Liver (tissue), 9 donors: ENCODE data around the gene WASF2. TPM values are rescaled to one million over a fixed set of nuclear protein-coding genes. Genes with fewer than 3 reads are reported as not detected.
A peak's percentile ranks its signal among the peaks of the same experiment; 100 is the strongest.

Source experiments
- DNase-seq: peaks from one replicate; pipeline ENCODE4 v3.0.0-alpha.2; 2017; ENCODE audit warnings: low spot score
- H3K27ac ChIP-seq, 2 donors: one replicate each; pipeline ENCODE4 v1.7.0; 2013; ENCODE audit warnings: inconsistent platforms in 2 of 2, low read length in 2 of 2, control low read depth in 1 of 2, low read depth in 1 of 2, mild to moderate bottlenecking in 1 of 2
- H3K27me3 ChIP-seq, 4 donors: one replicate each; pipeline versions ENCODE4 v1.6.1 to v1.7.0; 2013; ENCODE audit warnings: low read length in 3 of 4, inconsistent platforms in 1 of 4, mild to moderate bottlenecking in 1 of 4, moderate library complexity in 1 of 4; ENCODE audit not compliant: control insufficient read depth in 4 of 4, insufficient read depth in 4 of 4
- H3K36me3 ChIP-seq, 4 donors: one replicate each; pipeline versions ENCODE4 v1.6.1 to v1.7.0; 2013; ENCODE audit warnings: low read length in 3 of 4, mild to moderate bottlenecking in 3 of 4, low read depth in 1 of 4, moderate library complexity in 1 of 4; ENCODE audit not compliant: control insufficient read depth in 4 of 4, insufficient read depth in 3 of 4
- H3K4me1 ChIP-seq, 4 donors: one replicate each; pipeline versions ENCODE4 v1.6.1 to v1.7.0; 2013; ENCODE audit warnings: low read length in 3 of 4, mild to moderate bottlenecking in 3 of 4, moderate library complexity in 1 of 4; ENCODE audit not compliant: control insufficient read depth in 4 of 4, insufficient read depth in 4 of 4
- H3K4me3 ChIP-seq, 3 donors: one replicate each; pipeline versions ENCODE4 v1.6.1 to v1.7.0; 2013; ENCODE audit warnings: low read length in 3 of 3, control low read depth in 1 of 3, low read depth in 1 of 3, mild to moderate bottlenecking in 1 of 3
- H3K9ac ChIP-seq, 2 donors: one replicate each; pipeline ENCODE4 v1.7.0; 2013; ENCODE audit warnings: low read length in 2 of 2, mild to moderate bottlenecking in 2 of 2, moderate library complexity in 2 of 2, control low read depth in 1 of 2, low read depth in 1 of 2
- H3K9me3 ChIP-seq, 4 donors: one replicate each; pipeline versions ENCODE4 v1.6.1 to v1.7.0; 2013; ENCODE audit warnings: low read length in 3 of 4; ENCODE audit not compliant: control insufficient read depth in 4 of 4
- FOXA2 ChIP-seq: IDR thresholded peaks from 2 replicates; pipeline ENCODE4 v1.6.1; 2016; ENCODE audit warnings: antibody characterized with exemption
- GABPA ChIP-seq, 2 donors: IDR thresholded peaks in 1 of 2; conservative IDR thresholded peaks in 1 of 2; 2 replicates each; pipeline ENCODE4 v1.6.1; 2016; ENCODE audit warnings: antibody characterized with exemption in 2 of 2, mild to moderate bottlenecking in 1 of 2, moderate library complexity in 1 of 2
- HNF4A ChIP-seq, 2 donors: conservative IDR thresholded peaks; 2 replicates each; pipeline ENCODE4 v1.6.1; 2016; ENCODE audit warnings: antibody characterized with exemption in 2 of 2, mild to moderate bottlenecking in 2 of 2
- JUND ChIP-seq, 2 donors: IDR thresholded peaks; 2 replicates each; pipeline ENCODE4 v1.6.1; 2016; ENCODE audit warnings: antibody characterized with exemption in 2 of 2
- RAD21 ChIP-seq, 2 donors: IDR thresholded peaks; 2 replicates each; pipeline ENCODE4 v1.6.1; 2016; ENCODE audit warnings: antibody characterized with exemption in 2 of 2, mild to moderate bottlenecking in 2 of 2
- SP1 ChIP-seq: IDR thresholded peaks from 2 replicates; pipeline ENCODE4 v1.6.1; 2018; ENCODE audit warnings: antibody characterized with exemption, mild to moderate bottlenecking
- YY1 ChIP-seq: IDR thresholded peaks from 2 replicates; pipeline ENCODE4 v1.6.1; 2016; ENCODE audit warnings: antibody characterized with exemption, mild to moderate bottlenecking
- WGBS: extraction: QIAGEN DNeasy Blood & Tissue Kit; methylation state at CpG from one replicate; pipeline ENCODE4 v1.1.7; 2013; 5-methylcytosine and 5-hydroxymethylcytosine counted together
- polyA plus RNA-seq, 2 donors: library from polyadenylated mRNA; stranded (reverse) in 1 of 2; unstranded in 1 of 2; fragments of 200-250 nt in 1 of 2; fragments of >200 nt in 1 of 2; fragmentation: Nextera tagmentation in 1 of 2; extraction: Ambion mirVana in 1 of 2; gene quantifications; one replicate each; pipeline versions ENCODE4 v1.2.1 to v1.2.3, GENCODE V29; 2013 to 2015
- total RNA-seq, 2 donors: library from RNA; depleted of rRNA; stranded (reverse); fragments of >200 nt; gene quantifications; one replicate each; pipeline ENCODE4 v1.2.3, GENCODE V29; 2014
- TF ChIP-seq, protein P1 (sequence below): fragments of 150-350 bp; IDR thresholded peaks from 2 replicates; pipeline ENCODE4 v1.5.1; 2017; ENCODE audit warnings: improper control_type of control experiment, low read depth, low read length; ENCODE audit not compliant: missing input control
- TF ChIP-seq, protein P2 (sequence below): IDR thresholded peaks from 2 replicates; pipeline ENCODE4 v1.6.1; 2016; ENCODE audit warnings: antibody characterized with exemption, mild to moderate bottlenecking
- TF ChIP-seq, protein P3 (sequence below): IDR thresholded peaks from 2 replicates; pipeline ENCODE4 v1.6.1; 2016; ENCODE audit warnings: antibody characterized with exemption
- donor health status: healthy.
- donor health status: healthy.
- donor health status: healthy.
- donor health status: healthy.
- donor health status: healthy.

WASF2 gene
- total and polyA plus RNA-seq, 4 donors: 11.6 to 37.7 (median 18.7) TPM

DNA sequence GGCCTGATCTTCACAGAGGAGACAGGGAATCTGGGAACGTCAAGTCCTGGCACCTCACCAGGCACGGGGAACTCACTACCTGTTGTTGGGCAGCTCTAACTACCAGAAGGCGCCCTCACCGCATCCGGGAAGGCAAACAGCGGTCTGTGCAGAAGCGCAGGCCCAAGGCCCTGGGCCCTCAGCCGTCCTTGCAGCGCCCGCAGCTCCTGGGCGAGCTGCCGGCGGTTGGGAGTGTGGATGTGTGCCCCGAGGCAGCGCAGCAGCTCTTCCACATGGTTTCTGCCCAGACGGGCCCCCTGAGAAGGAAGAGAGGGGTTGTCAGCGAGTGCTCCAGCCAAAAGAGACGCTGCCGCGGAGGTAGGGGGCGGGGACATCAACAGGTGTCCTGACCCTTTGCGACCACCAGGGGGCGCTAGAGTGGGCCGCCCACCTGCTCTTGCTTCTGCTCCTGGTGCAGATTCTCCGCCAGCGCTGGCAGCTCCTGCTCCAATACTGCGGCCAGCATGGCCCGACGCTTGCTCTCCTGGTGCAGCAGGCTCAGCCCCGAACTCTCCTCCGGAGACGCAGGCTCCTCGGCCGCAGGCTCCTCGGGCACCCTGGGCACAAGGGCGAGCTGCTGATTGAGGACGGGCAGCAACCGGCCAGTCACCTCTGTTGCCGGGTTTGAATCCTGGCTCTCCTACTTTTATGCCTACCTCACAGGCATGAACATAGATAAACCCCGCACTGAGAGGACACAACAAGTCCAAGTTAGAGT, 132.5 kb downstream of the WASF2 start:
- H3K4me3 ChIP-seq: peak overlapping the region; percentile 2 to 16 (median 6)
- no peak overlapping the region for H3K9ac ChIP-seq
- no peaks in the 10 kb centered on the region for H3K27me3 ChIP-seq
- H3K4me1 ChIP-seq: peaks cover 0 to 12% (median 5%) of the 10 kb centered on the region in 4 donors
- TF ChIP-seq, protein P1, sequence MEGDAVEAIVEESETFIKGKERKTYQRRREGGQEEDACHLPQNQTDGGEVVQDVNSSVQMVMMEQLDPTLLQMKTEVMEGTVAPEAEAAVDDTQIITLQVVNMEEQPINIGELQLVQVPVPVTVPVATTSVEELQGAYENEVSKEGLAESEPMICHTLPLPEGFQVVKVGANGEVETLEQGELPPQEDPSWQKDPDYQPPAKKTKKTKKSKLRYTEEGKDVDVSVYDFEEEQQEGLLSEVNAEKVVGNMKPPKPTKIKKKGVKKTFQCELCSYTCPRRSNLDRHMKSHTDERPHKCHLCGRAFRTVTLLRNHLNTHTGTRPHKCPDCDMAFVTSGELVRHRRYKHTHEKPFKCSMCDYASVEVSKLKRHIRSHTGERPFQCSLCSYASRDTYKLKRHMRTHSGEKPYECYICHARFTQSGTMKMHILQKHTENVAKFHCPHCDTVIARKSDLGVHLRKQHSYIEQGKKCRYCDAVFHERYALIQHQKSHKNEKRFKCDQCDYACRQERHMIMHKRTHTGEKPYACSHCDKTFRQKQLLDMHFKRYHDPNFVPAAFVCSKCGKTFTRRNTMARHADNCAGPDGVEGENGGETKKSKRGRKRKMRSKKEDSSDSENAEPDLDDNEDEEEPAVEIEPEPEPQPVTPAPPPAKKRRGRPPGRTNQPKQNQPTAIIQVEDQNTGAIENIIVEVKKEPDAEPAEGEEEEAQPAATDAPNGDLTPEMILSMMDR: peak; percentile 95
- TF ChIP-seq FOXA2 (no peak), GABPA (IDR thresholded peaks at IDR 0.05 in 1 of 2, conservative IDR thresholded peaks at IDR 0.05 in 1 of 2) (no peak), HNF4A (conservative IDR thresholded peaks at IDR 0.05) (no peak), RAD21 (IDR thresholded peaks at IDR 0.05) (peak; percentile 72 to 84)
- TF ChIP-seq, protein P2, sequence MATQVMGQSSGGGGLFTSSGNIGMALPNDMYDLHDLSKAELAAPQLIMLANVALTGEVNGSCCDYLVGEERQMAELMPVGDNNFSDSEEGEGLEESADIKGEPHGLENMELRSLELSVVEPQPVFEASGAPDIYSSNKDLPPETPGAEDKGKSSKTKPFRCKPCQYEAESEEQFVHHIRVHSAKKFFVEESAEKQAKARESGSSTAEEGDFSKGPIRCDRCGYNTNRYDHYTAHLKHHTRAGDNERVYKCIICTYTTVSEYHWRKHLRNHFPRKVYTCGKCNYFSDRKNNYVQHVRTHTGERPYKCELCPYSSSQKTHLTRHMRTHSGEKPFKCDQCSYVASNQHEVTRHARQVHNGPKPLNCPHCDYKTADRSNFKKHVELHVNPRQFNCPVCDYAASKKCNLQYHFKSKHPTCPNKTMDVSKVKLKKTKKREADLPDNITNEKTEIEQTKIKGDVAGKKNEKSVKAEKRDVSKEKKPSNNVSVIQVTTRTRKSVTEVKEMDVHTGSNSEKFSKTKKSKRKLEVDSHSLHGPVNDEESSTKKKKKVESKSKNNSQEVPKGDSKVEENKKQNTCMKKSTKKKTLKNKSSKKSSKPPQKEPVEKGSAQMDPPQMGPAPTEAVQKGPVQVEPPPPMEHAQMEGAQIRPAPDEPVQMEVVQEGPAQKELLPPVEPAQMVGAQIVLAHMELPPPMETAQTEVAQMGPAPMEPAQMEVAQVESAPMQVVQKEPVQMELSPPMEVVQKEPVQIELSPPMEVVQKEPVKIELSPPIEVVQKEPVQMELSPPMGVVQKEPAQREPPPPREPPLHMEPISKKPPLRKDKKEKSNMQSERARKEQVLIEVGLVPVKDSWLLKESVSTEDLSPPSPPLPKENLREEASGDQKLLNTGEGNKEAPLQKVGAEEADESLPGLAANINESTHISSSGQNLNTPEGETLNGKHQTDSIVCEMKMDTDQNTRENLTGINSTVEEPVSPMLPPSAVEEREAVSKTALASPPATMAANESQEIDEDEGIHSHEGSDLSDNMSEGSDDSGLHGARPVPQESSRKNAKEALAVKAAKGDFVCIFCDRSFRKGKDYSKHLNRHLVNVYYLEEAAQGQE: no peak
- no peak overlapping the region for H3K27ac ChIP-seq
- WGBS: 29% methylated on average over 40 of the region's 40 CpGs
- H3K9me3 ChIP-seq: no peaks in the 10 kb centered on the region
- peak; percentile 83 for DNase-seq
- H3K36me3 ChIP-seq: no peaks in the 10 kb centered on the region

DNA sequence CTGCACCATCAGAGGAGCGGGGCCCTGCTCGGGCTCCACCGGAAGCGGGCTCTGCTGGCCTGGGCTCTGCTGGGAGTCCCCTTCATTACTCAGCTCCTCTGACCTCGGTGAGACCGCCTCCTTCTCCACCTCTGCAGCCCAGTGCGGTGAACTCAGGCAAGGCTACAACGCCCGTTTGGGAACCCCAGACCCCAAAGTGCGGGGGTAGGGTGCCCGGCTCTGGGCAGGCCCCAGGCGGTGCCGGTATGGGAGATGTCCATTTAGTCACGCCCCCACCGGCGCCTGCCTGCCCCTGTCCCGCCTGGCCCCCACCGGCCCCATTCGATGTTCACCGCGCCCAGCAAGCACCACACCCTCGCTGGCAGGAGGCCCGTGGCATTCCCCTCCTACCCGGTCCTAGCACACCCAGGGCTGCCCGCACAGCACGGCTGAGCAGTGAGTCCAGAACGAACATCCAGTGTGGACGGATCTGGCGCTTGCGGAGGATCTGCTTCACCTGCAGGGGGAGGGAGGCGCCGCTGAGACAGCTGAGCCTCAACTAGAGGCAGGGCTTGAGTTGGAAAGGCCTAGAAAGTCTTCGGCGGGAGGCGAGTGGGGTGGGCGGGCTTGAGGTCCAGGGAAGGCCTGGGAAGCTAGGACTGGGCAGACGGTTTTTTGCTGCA, 133.2 kb downstream of the WASF2 start:
- H3K36me3 ChIP-seq: no peaks in the 10 kb centered on the region
- TF ChIP-seq YY1: no peak
- TF ChIP-seq FOXA2: no peak
- TF ChIP-seq SP1: no peak
- TF ChIP-seq, protein P3, sequence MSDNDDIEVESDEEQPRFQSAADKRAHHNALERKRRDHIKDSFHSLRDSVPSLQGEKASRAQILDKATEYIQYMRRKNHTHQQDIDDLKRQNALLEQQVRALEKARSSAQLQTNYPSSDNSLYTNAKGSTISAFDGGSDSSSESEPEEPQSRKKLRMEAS: no peak
- no peak for TF ChIP-seq JUND (IDR thresholded peaks at IDR 0.05)
- no peak for TF ChIP-seq GABPA (IDR thresholded peaks at IDR 0.05 in 1 of 2, conservative IDR thresholded peaks at IDR 0.05 in 1 of 2)
- TF ChIP-seq, protein P1: no peak
- H3K9ac ChIP-seq: no peak overlapping the region
- H3K27me3 ChIP-seq: no peaks in the 10 kb centered on the region
- H3K27ac ChIP-seq: no peak overlapping the region
- peaks cover 0 to 12% (median 5%) of the 10 kb centered on the region in 4 donors for H3K4me1 ChIP-seq
- H3K4me3 ChIP-seq: no peak overlapping the region
- WGBS: 81% methylated on average over 37 of the region's 37 CpGs
- no peak for DNase-seq
- no peaks in the 10 kb centered on the region for H3K9me3 ChIP-seq
